Mesenteric fat pad (tissue), 1 donor: ENCODE data around the gene MRPL14. TPM values are rescaled to one million over a fixed set of nuclear protein-coding genes. Genes with fewer than 3 reads are reported as not detected.
"Not testable (repeated sequence)": the region's sequence is repeated elsewhere in the genome, so short reads cannot be mapped to it uniquely, and the experiment has no call there.

Experiments used
- DNase-seq: peaks from one replicate; pipeline ENCODE4 v3.0.0-alpha.2; 2020; ENCODE audit warnings: low spot score
- total RNA-seq: library from RNA; stranded (reverse); fragmentation: NEBNext Ultra II Directional; extraction: Animal tissue kit (Norgen Biotek cat#: 25700); gene quantifications from one replicate; pipeline ENCODE4 v1.2.1, GENCODE V29; 2021
- donor health status: DM: yes; HTN: yes; CAD: no.

Gene MRPL14
- total RNA-seq, 1 donor from 2014 or later = 36.7 TPM

DNA sequence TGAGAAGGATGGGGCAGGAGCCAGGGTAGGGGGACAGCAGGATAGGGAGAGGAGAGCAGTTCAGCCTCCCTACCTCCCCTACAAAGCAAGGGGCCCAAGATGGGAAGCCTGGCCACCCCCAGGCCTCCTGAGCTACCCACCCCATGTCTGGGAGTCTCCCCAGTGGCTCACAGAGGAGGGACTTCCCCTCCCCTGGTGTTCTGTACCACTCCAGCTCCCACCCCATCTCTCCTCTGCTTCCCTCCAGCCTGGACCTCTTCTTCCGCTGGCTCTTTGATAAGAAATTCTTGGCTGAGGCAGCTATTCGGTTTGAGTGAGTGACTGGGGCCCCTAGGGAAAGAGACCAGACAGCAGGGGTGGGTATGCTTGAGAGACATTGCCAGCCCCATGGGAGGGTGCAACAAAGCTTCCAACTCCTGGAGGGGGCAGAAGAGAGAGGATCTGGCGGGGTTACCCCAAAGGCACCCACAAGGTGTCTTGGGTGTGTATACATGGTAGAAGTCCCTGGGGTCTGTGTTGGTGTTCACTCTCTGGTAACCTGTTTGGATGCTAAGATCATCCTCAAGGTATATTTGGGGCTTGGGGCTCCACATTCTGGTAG is 23.2 kb upstream of the MRPL14 start:
- no peak for DNase-seq

DNA sequence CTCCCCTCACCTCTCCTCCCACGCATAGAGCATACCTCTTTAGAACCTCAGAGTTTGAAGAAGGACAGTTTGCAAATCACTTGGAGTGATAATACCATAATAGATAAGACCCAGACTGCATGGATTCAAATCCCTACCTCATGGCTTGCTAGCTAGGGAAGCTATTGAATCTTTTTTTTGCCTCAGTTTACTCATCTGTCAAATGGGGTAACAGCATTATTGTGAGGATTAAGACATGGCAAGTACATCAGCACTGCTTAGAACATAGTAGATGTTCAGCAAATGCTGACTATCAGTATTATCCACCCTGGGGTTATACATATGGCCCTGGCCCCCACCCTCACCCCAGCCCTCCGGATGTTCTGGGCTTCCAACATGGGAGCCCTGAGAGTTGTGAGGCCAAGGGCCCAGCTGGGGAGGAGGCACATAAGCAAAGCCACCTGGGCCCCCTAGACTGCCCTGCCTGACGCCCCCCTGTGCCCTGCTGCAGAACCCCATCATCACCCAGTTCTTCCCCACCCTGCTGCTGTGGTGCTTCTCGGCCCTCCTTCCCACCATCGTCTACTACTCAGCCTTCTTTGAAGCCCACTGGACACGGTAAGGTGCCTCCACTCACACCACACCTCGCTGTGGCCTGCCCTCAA is 22.2 kb upstream of the MRPL14 start:
- DNase-seq = no peak

DNA sequence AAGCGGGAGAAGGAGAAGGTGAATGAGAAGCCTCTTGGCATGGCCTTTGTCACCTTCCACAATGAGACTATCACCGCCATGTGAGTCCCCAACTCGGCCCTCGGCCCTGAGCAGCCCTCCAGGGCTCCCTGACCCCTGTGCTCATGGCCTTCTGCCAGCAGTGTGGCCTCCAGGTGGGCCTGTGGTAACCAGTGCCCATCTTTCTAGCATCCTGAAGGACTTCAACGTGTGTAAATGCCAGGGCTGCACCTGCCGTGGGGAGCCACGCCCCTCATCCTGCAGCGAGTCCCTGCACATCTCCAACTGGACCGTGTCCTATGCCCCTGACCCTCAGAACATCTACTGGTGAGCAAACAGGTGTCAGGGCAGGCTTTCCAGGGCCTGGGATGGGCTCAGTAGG is 21.1 kb upstream of the MRPL14 start:
- no peak for DNase-seq

DNA sequence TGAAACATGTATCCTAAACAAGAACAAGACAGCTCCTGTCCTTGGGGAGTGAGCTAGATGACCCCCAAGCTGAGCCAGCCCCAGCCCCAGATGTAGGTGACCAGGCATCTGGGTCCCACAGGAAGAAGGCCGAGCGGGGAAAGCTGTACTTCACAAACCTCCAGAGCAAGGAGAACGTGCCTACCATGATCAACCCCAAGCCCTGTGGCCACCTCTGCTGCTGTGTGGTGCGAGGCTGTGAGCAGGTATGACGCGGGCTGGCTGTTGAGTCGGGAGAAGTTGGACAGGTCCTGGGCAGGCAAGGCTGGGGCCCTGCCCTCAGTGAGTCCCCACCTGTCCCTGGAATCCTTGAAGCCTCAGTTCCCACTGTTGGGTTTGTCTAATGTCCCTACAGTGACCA is 20.0 kb upstream of the MRPL14 start:
- DNase-seq = no peak

DNA sequence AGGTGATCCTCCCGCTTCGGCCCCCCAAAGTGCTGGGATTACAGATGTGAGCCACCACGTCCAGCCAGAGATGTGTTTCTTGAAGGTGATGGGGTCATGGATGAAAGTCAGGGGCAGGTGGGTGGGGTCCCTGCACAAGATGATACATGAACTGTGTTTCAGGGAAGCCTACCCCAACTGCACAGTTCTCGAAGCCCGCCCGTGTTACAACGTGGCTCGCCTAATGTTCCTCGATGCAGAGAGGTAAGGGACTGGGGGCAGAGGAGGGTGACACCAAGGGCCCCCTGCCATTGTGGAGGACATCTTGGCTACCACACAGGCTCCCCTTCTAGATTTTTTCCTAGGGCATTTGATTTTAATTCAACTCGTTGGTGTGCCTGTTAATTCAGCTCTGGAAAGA is 19.4 kb upstream of the MRPL14 start:
- no peak for DNase-seq

DNA sequence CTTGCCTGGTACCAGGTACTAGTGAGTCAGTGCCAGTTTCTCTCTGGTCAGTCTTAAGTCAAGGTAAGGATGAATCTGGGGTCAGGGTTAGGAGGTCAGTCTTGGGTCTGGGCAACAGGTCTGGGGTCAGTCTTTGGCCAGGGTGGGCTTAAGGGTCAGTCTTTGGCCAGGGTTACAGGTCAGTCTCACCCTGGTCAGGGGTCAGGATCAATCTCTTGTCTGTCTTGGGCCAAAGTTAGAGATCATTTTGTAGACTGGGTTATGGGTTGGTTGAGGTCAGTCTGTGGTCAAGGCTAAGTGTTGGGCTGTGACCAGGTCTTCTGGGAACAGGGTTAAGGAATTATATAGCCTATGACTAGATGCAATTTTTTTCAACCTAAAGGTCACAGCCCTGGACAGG is 18.6 kb upstream of the MRPL14 start:
- DNase-seq = no peak

DNA sequence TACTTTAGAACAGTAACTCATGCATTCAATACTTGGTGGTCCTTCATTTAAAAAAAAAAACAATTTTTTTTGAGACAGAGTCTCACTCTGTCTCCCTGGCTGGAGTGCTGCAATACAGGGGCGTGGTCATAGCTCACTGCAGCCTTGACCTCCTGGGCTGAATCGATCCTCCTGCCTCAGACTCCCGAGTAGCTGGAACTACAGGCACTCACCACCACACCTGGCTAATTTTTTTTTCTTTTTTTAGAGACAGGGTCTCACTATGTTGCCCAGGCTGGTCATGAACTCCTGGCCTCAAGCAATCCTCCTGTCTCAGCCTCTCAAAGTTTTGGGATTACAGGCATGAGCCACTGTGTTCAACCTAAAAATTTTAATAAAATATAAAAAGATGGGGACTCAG is 17.3 kb upstream of the MRPL14 start:
- DNase-seq = not testable (repeated sequence)

DNA sequence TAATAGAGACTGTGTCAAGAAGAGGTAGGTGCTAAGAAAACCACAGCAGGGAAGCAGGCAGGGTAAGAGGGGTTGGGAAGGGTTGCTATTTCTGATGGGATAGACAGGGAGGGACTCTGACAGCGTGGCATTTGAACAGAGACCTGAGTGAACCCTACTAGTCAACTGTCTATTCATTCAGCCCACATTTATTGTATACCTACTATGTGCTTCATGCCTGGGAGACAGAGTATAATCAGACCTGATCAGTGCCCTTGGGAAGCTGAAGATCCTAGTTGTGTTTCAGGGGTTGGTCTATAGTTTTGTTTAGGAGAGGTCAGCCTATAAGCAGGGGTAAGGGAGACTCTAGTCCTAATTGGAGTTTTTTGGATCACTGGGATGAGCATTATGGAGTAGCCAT is 16.5 kb upstream of the MRPL14 start:
- no peak for DNase-seq

DNA sequence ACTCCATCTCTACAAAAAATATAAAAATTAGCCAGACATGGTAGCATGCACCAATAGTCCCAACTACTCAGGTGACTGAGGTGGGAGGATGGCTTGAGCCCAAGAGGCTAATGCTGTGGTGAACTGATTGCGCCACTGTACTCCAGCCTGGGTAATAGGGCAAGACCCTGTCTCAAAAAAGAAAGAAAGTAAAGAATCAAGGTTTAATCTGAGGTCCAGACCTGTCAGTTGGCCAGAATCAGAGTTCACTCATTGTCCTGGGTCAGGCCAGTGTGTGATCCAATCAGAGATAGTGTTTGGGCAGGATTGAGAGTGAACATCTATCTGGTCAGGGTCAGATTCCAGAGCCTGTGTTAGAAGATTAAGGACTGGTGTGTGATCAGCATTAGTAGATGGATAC is 15.6 kb upstream of the MRPL14 start:
- DNase-seq = no peak

DNA sequence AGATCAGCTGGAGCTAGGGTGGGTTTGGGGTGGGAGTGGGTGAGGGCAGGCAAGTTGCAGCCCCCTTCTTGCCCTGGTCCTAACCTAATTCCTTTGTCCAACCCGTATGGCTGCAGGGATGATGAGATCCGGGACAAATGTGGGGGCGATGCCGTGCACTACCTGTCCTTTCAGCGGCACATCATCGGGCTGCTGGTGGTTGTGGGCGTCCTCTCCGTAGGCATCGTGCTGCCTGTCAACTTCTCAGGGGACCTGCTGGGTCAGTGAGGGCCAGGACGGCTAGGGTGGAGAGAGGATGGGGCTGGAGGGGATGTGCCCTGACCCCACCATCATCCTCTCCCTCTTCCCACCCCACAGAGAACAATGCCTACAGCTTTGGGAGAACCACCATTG is 12.1 kb upstream of the MRPL14 start:
- DNase-seq = no peak

DNA sequence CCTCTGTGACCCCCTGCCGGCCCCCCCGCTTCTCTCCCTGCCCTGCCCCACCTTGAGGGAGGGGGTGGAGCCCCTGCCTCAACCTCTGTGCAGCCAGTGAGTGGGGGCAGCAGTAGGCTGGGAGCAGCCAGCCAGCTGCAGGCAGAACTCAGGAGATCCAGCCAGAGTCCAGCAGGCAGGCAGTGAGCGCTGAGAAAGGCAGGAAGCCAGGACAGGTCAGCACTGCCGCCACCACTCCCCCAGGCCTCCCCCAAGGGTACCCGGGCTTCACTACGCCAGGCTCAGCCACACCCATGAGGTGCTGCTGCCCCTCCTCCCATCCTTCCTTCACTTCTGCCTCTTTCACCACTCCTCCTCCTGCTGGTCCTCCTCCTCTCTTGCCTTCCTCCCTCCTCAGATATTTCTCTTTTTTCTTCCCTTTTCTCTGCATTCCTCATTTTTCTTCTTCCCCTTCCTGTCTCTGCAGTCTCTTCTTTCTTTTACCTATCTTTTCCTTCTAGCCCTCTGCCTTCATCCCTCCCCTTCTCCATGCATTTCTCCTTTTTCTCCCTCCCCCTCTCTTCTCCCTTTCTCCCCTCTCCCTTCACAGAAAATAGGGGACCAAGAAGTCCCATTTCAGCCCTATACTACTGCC is 11.6 kb upstream of the MRPL14 start:
- no peak for DNase-seq

DNA sequence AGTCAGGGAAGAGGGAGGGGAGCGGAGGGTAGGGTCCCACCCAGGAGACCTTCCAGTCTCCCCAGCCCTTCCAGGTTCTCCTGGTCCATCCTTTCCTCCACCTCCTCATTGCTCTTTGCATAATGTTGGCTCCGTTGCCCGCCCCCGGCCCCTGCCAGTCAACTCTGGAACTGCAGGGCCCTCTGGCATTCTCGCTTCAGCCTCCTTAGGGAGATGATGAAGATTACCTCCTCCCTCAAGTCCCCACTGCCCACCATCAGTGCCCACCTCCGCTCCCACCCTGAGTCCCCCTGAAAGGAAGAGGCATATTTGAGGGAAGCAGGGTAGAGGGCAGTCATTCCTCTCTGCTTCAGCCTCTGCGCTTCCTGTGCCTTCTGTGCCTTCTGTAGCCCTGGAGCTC is 8.6 kb upstream of the MRPL14 start:
- no peak for DNase-seq

DNA sequence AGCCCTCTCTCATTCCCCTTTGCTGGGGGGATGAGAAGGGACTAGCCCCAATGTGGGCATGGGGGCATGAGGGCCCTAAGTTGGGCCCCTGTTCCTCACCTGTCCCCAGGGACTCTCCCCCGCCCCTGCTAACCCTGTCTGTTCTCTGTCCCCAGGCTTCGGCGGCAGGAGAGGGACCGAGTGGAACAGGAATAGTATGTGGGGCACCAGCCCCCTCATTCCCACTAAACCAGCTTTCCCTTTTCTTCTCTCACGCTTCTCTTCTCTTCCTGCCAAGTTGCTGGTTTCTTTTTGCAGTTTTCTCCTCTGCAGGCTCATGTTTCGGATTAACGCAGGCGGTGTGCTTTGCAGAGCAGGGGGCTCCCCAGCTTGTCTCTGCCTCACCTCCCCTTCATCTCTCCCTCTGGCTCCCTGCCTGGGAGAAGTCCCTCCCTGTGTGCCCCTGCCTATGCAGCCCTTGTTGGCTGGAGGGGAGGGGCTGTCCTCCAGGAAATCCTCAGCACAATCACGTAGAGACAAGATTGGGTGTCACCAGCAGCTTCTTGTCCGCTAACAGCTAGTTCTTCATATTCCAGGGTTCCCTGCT is 8.0 kb upstream of the MRPL14 start:
- DNase-seq = no peak

DNA sequence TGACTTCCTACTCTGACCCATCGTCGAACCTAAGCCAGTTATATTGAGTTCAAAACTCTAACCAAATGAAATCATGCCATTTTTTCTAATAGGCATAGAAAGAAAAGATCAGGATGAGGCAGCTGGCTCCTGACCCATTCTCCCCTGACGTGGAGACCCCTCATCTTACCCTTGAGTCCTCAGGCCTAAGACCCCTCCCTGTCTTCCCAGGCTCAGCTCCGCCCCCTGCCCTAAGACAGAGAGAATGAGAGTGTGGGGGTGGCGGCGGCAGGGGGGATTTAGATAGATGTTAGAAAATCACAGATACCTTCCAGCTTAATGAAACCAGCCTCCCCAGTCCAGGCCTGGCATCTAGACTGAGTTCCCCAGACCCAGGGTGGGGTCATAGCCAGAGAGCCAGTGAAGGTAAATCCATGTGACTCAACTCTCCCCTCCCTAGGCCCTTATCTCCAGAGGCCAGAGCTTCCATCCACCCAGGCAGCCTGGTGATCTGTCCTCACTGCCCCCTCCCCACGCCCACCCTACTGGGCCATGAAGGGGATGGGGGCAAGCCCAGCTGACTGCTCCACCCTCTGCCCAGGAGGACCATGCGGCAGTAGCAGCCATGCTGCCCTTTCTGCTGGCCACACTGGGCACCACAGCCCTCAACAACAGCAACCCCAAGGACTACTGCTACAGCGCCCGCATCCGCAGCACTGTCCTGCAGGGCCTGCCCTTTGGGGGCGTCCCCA is 6.9 kb upstream of the MRPL14 start:
- DNase-seq = no peak

DNA sequence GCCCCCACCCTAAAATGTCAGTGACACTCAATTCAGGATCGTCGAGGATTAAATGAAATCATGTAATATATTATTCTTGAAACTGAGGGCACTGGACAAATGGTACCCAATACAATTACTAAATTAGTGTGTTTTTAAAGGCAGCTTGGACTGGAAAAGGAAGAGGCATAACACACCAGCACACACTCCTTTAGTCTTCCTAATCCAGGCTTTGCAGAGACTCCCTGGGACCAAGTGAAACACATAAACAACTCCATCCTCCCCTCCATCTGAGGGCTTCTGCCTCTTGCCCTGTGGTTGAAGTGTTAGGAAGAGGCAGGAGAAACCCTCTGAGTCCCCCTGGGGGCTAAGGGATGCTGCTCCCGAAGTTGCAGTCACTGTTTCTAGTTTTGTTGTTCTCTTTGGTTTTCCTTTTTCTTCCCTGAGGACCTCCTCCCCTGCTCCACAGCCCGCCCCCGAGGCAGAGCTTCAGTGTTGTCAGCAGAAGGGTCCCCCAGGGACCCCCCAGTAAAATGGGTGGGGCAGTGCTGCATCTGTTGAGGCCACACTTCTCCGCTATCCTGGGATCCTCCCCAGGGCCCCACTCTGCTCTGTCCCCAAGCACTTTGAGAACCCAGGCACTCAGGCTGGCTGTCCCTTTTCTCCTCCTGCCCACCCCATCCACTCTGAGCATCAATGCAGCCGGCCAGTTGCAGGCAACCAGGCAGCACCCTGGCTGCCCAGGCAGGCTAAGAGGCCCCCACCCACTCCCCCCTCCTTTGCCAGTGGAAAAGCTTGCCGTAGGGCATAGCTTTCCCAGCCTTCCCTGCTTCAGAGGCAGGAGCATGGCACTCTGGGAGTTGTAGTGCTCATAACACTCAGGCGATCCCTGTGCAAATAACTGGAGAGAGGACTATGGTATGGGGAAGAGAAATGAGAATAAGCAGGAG is 6.0 kb upstream of the MRPL14 start:
- no peak for DNase-seq

DNA sequence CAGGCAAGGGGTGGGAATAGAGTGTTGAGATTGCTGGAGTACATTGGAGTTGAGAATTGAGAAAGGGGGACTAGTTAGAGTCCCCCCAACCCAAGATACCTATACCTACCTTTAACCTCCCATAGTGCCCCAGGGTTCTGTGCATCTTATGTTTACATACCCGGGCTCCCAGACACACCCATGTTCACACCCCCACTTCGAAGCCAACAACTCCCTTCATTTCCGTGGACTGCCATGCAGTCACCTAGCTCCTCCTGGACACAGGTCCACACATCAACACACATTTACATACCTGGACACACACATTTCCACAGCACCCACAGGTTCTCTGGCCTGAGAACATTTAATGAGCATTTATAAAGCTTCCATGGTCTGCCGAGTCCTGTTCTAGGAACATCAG is 5.2 kb upstream of the MRPL14 start:
- no peak for DNase-seq

DNA sequence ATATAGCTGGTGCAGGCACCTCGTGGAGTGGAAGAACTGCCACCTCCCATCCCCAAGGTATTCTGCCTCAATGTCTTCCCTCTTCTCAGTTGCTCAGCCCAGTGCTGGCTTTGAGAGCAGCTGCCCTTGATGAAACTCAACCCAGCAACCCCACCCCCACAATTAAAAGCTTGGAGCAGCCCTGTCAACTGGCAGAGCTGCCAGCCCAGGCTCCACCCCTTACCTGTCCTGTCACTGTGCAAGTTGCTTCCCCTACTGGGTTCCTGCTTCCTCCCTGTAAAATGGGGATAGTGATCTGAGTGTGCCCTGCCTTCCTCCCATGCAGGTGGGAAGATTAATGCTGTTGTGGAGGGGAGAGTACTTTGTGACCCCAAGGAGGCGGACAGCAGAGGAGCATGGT is 4.6 kb upstream of the MRPL14 start:
- no peak for DNase-seq

DNA sequence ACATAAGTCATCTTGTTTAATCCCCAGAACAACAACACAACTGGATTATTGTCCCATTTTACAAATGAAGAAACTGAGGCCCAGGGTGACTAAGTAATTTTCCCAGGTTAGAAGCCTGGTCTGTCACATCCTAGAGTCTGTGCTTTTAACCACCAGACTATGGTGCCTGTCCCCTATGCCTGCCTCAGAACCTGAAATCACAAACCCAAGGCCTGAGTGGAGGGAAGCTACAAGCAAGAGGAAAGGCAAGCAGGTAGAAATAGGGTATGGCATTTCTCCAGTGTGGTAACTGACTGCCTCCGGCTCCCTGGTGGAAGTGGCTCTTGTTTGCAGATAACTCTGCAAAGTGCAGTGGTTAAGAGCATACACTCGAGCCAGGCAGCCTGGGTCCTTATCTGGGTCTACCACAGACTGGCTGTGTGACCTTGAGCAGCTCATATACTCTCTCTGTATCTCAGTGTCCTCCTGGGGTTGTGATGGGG is 2.6 kb upstream of the MRPL14 start:
- no peak for DNase-seq

DNA sequence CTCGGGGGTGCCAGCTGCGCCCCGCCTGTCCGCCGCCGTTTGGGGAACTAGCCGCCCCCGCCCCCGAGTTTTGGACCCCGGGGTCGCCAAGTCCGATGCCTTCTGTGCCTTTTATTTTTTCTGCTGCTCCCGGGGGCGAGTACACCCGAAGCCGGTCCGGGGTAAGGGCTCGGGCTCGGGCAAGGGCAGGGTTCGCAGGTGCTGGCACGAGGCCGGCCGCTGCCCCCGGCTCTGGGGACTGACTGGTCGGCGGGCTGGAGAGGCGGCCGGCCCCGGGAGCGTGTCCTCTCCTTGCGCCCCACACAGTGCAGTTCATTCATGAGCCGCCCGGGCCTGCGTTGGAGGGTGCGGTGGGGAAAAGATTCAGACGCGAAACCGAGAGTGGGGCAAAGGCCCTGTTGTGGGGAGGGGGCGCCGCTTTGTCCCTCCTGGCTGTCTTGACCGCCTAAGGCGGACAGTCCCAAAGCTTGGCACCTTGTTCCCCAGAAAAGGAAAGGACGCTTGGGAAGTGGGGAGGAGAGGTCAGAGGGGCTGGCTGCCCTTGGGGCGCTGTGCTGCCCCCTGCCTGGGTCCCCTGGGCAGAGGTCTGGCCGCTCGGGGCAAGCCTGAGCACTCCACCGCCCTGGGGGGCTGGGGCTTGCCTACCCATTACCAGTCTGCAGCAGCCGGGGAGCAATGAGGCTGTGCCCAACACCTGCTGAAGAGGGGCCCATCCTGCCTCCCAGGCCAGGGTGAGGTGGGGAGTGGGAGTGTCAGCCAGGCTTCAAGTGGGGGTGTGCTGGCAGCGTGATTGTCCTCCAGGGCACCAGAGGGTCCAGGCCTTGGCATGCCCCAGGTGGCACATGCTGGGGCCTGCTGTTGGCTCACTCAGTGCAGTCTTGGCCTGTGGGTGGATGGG is 1.0 kb upstream of the MRPL14 start:
- DNase-seq = no peak
